ENCODE measurements around the gene IMPA2.

The IMPA2 gene

DNA sequence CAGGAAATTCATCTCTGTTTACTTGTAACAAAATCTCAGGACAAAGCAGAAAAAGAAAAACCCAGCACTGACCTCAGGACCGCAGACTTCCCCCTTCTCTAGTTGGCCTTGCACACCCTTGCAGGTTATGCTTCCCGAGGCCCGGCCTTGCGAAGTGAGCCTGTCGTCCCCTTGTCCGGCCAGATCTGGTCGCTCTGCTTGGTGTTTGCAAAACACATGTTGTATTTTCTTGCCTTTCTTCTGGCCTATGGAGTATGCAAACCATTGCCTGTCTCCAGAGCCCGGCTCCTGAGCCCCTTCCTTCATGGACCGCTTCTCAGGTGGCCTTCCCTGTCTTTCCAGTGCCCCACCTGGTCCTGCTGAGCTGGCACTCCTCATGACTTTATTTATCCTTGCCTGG, 4.8 kb downstream of the IMPA2 start:
- DNase-seq (ENCODE audit: low spot score) = no peak
- TF ChIP-seq, protein P1, sequence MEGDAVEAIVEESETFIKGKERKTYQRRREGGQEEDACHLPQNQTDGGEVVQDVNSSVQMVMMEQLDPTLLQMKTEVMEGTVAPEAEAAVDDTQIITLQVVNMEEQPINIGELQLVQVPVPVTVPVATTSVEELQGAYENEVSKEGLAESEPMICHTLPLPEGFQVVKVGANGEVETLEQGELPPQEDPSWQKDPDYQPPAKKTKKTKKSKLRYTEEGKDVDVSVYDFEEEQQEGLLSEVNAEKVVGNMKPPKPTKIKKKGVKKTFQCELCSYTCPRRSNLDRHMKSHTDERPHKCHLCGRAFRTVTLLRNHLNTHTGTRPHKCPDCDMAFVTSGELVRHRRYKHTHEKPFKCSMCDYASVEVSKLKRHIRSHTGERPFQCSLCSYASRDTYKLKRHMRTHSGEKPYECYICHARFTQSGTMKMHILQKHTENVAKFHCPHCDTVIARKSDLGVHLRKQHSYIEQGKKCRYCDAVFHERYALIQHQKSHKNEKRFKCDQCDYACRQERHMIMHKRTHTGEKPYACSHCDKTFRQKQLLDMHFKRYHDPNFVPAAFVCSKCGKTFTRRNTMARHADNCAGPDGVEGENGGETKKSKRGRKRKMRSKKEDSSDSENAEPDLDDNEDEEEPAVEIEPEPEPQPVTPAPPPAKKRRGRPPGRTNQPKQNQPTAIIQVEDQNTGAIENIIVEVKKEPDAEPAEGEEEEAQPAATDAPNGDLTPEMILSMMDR (IDR thresholded peaks at IDR 0.05; ENCODE audit: borderline replicate concordance, control extremely low read depth, extremely low read depth, insufficient read depth, missing control alignments) = no peak
- in situ Hi-C loops (cut with MboI; ENCODE audit: low sequenced_read_pairs, unreplicated experiment) = no loop called here

DNA sequence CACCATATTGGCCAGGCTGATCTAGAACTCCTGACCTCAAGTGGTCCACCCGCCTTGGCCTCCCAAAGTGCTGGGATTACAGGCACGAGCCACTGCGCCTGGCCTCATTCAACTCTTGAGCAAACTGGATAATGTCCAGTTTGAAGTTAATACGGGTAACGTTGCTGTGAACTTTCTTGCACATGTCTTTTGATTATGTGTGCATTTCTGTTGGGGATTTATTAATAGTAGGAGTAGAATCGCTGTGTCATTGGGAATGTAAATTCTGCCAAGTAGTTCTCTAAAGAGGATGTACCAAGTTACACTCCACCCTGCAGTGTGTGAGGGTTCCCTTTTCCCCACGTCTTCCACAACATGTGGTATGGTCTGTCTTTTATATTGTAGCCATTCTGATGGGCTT, 6.2 kb downstream of the IMPA2 start:
- TF ChIP-seq, protein P1 (IDR thresholded peaks at IDR 0.05; ENCODE audit: borderline replicate concordance, control extremely low read depth, extremely low read depth, insufficient read depth, missing control alignments) = no peak
- no peak for DNase-seq (ENCODE audit: low spot score)
- in situ Hi-C loops (cut with MboI; ENCODE audit: low sequenced_read_pairs, unreplicated experiment) = no loop called here

DNA sequence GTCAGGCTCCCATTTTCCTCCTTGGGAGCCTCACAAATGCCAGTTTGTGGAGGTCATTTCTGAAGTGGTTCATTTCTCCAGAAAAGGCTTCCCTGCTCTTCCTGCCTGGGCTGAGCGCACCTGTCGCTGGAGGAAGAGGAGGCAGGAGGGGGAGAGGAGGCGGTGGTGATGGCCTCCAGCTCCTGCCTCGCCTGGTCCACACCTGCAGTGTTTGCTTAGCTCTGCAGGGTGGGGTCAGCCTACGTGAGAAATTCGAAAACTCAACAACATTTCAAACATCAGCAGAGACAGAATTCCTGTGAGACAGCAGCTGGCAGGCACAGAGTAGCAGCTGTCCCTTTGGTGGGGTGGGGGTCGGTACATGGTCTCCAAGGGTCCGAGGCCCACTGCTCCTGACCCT, 7.9 kb downstream of the IMPA2 start:
- in situ Hi-C loops (cut with MboI; ENCODE audit: low sequenced_read_pairs, unreplicated experiment) = no loop called here

DNA sequence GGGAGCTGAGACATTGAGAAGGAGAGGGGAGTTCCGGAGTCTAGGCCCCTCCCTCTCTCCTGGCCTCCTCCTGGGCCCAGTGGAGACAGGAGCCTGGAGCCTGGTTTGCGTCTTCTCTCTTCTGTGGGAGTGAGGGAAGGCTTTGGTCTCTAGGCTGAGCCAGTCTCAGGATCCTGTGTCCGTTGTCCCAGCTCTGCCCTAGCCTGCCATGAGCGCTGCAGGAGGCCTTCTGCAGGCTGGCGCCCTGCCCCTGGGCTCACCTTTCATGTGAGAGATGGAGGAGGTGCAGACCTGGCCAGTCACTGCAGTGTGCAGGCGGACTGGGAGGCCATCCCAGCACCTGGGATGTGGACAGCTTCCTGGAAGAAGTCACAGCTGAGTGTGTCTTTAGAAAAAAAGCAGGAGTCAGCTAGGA, 8.7 kb downstream of the IMPA2 start:
- TF ChIP-seq, protein P1 (IDR thresholded peaks at IDR 0.05; ENCODE audit: borderline replicate concordance, control extremely low read depth, extremely low read depth, insufficient read depth, missing control alignments) = no peak
- in situ Hi-C loops (cut with MboI; ENCODE audit: low sequenced_read_pairs, unreplicated experiment) = no loop called here
- no peak for DNase-seq (ENCODE audit: low spot score)

More for the DNA sequence above, 7.9 kb downstream of the IMPA2 start:
- no peak for DNase-seq (ENCODE audit: low spot score)
- TF ChIP-seq, protein P1 (IDR thresholded peaks at IDR 0.05; ENCODE audit: borderline replicate concordance, control extremely low read depth, extremely low read depth, insufficient read depth, missing control alignments) = no peak

DNA sequence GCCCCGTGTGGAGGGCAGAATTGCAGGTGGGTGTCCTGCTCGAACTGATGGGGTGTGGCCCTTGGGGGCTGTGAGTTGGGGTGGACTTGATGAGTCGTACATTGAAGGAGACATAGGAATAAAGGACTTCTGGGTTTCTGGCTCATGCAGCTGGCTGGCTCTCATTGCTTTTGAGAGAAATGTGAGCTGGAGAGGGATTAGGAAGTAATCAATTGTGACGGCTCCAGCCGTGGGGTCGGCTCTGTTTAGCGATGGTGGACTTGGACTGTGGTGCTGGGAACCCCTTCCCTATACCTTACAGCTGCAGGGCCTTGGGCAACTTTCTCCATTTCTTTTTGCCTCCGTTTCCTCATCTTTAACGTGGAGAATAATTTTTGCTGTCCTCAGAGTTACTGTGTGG, 9.2 kb downstream of the IMPA2 start:
- TF ChIP-seq, protein P1 (IDR thresholded peaks at IDR 0.05; ENCODE audit: borderline replicate concordance, control extremely low read depth, extremely low read depth, insufficient read depth, missing control alignments) = no peak
- in situ Hi-C loops (cut with MboI; ENCODE audit: low sequenced_read_pairs, unreplicated experiment) = no loop called here
- DNase-seq (ENCODE audit: low spot score) = no peak

DNA sequence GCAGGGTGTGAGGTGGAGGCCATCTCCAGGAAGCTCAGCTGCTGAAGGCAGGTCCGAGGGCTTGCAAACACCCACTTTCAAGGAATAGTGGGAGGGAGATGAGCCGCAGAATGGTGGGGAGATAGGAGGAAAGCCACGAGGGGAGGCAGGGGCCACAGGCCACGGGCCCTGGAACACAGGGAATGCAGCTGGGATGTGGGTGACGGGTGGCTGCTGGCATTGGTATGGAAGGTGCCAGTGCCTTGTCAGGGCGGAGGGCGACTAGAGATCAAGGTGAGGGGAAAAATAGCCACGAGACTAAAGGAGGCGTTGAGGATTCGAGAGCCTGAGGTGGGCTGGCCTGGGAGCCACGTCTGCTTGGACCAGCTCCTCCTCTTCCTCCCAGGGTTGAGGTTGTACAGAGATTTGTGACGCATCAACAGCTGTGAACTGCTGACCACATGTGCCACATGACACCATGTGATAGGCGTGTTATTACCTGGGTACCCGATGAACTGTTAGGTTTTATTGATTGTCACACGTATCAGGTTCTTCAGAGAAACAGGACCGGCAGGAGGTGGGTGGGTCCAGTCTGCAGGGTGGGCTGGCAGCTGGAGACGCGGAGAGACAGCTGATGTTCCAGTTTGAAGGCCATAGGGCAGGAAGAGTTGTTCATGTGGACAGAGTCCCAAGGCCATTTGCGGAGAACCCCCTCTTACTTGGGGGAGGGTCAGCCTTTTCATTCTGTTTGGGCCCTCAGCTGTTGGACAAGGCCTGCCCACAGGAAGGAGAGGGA, 9.9 kb downstream of the IMPA2 start:
- TF ChIP-seq, protein P1 (IDR thresholded peaks at IDR 0.05; ENCODE audit: borderline replicate concordance, control extremely low read depth, extremely low read depth, insufficient read depth, missing control alignments) = no peak
- no peak for DNase-seq (ENCODE audit: low spot score)
- in situ Hi-C loops (cut with MboI; ENCODE audit: low sequenced_read_pairs, unreplicated experiment) = no loop called here

Data from GM13976 (cell line).